Measurements from ENCODE around the gene BCAM.
"Not testable (repeated sequence)": the region's sequence is repeated elsewhere in the genome, so short reads cannot be mapped to it uniquely, and the experiment has no call there.

BCAM gene

DNA sequence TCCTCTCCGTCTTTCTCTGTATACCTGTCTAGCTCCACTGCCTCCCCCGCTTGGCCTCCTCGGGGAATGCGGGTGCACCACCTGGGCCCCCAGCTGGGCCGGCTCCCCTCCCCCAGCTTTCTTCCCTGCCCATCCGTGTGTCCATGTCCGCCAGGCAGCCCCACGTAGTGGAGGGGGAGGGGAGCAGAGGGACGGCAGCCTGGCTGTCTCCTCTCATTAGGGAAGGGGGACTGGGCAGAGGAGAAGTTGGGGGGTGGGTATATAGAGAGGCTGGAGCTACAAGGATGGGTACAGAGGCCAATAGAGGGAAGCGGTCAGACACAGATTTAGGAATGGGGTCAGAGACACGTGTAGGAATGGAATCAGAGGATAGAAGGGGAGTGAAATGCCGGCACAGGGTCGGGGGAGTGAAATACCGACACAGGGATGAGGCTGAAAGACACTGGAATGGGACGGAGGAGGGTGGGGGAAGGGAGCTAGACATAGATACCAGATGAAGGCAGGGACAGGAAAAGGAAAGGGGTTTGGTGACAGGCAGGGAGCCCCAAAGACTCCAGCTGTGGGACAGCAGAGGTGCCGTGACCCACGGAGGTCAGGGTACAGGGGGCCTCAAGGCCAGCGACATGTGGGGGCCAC lies 40.0 kb downstream of the BCAM start:
- DNase-seq (ENCODE audit: low spot score): no peak

DNA sequence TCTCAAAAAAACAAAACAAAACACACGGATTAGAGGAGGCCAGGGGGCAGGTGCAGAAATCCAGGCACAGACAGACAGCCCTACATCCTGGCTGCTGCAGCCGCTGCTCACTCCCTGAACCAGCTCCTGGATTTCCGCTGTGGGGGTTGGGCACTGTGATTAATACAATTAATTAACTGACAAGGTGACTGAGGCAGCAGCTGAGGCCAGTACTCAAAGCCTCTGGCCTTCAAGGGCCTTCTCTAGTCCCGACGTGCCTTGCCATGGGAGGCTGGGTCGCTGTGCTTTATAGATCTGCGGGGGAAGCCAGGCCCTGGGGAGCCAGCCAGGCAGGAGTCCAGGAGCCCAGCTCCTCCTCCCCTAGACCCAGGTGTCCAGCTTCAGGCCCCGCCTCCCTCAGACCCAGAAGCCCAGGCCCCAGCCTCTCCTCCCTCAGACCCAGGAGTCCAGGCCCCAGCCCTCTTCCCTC lies 41.8 kb downstream of the BCAM start:
- DNase-seq (ENCODE audit: low spot score): no peak

DNA sequence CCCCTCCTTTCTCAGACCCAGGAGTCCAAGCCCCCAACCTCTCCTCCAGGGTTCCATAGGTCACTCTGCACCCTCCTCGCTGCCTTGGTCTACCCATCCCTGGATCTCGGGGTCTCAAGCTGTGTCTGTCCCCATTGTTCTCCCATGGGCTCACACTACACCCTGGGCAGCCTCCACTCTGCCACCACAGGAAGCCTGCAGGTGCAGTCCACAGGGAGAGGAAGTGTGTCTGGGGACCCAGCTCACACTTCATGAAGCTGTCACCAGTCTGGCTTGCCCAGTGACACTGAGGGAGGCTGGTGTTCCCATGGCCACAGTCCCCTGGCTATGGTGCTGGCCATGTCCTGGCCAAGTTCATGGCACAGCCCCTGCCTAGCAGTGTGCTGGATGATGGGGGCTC lies 42.5 kb downstream of the BCAM start:
- DNase-seq (ENCODE audit: low spot score): no peak

DNA sequence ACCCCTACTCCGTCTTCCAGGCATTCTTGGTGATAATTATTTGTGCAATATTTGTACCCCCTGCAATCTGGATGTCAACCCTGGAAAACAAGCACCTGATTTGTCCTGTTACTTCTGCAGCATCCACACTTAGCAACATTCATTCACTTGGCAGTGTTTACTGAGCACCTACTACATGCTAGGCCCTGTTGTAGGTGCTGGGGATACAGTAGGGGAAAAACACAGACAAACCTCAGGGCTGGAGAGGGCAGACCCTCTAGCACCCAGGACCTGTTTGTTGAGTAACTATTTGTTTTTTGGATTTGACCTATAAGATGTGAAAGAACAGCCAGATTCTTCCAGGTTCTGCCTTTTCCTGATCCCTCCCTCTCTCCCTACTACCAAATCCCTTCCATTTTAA lies 46.7 kb downstream of the BCAM start:
- no peak for DNase-seq (ENCODE audit: low spot score)

DNA sequence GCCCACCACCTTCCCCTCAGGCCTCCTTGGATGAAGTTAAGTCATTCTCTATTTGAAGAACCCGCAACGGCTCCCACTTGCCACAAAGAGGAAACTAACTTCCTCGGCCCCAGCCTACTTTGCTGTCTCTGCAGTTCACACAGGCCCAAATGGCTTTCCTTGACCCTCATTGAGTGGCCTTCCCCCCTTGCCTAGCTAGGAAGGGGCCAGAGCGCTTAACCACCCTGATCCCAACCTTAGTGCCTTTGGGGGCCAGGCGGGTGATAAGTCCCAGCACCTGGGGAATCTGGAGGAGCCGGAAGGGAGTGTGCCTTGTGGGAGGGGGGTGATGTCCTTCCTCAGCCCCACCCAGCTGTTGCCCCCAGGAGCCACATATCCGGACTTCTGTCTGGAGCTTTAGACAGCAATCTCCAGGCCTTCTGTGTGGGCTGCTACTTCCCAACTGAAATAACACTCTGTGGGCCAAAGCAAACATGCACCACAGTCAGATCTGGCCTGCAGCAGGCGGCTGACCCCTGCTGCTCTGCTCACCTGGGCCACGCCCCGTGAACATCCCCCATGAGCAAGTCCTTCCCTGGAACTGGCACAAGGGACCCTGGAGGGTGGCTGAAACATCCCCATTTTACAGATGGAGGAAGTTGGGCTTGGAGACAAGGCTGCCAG lies 47.6 kb downstream of the BCAM start:
- DNase-seq (ENCODE audit: low spot score): no peak

DNA sequence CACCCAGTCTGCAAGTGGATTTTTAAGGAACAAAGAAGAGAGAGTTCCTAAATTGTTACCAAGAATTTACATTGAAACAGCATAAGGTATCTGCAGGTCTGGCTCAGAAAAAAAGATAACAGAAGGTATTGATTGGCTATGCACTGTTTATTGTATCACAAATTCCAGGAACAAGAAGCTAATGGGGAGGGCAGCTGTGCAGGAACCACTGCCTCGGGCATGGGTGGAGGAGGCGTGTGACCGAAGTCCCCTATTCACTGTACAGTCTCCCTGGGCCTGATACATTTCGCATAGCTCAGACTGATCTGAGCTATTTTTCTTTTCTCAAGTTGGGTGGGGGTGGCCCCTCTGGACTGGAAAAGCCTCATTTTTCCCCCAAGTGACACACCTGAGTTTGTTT lies 48.9 kb downstream of the BCAM start:
- no peak for DNase-seq (ENCODE audit: low spot score)

DNA sequence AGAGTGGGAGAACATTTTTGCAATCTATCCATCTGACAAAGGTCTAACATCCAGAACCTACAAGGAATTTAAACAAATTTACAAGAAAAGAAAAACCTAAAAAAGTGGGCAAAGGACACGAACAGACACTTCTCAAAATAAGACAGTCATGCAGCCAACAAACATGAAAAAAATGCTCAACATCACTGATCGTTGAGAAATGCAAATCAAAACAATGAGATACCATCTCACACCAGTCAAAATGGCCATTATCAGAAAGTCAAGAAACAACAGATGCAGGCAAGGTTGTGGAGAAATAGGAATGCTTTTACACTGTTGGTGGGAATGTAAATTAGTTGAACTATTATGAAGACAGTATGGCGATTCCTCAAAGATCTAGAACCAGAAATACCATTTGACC lies 52.7 kb downstream of the BCAM start:
- not testable (repeated sequence) for DNase-seq (ENCODE audit: low spot score)

DNA sequence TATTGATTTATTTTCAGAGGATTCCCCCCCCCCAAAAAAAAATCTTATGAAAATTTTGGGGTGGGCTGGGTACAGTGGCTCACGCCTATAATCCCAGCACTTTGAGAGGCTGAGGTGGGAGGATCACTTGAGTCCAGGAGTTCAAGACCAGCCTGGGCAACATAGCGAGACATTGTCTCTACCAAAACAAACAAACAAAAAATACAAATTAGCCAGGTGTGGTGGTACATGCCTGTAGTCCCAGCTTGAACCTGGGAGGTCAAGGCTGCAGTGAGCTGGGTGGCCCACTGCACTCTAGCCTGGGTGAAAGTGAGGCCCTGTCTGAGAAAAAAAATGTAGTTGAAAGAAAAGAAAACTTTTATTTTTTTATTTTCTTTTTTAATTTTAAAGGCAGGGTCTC lies 55.1 kb downstream of the BCAM start:
- DNase-seq (ENCODE audit: low spot score): no peak

DNA sequence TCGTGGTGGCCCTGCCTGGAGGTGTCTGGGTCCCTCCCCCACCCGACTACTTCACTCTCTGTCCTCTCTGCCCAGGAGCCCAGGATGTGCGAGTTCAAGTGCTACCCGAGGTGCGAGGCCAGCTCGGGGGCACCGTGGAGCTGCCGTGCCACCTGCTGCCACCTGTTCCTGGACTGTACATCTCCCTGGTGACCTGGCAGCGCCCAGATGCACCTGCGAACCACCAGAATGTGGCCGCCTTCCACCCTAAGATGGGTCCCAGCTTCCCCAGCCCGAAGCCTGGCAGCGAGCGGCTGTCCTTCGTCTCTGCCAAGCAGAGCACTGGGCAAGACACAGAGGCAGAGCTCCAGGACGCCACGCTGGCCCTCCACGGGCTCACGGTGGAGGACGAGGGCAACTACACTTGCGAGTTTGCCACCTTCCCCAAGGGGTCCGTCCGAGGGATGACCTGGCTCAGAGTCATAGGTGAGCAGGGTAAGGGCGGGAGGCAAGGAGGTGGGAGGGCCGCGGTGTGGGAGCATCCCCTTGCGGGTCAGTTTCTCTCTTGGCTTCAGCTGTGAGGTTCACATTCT lies 56.4 kb downstream of the BCAM start:
- no peak for DNase-seq (ENCODE audit: low spot score)

DNA sequence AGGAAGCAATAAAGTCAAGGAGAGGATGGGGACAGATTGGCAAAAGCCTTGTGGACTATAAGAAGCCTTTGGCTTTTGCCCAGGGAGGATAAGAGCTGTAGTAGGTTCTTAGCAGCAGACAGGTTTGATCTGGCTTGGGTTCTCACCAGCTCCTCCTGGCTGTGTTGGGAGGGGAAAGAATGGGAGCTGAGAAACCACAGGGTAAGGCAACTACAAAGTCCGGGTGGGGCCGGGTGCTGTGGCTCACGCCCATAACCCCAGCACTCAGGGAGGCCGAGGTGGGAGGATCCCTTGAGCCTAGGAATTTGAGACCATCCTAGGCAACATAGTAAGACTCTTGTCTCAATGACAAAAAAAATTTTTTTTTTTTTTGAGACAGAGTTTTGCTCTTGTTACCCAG lies 57.8 kb downstream of the BCAM start:
- DNase-seq (ENCODE audit: low spot score): no peak

DNA sequence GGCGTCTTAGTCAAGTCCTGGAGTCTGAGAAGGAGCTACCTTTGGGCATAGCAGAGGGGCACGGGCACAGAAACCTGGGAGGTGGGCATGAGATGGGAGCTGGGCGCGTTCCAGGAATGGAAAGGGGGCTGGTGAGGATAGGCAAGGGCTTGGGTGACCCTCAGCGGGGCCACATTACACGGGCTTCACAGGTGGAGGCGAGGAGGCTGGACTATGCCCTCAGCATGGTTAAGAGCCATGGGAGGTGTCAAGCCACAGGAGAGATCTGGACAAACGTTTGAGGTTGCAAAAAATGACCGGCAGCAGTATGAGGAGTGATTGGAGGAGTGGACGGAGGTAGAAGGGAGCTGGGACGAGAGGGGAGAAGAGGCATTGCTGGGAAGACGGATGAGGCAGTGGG lies 58.7 kb downstream of the BCAM start:
- no peak for DNase-seq (ENCODE audit: low spot score)

DNA sequence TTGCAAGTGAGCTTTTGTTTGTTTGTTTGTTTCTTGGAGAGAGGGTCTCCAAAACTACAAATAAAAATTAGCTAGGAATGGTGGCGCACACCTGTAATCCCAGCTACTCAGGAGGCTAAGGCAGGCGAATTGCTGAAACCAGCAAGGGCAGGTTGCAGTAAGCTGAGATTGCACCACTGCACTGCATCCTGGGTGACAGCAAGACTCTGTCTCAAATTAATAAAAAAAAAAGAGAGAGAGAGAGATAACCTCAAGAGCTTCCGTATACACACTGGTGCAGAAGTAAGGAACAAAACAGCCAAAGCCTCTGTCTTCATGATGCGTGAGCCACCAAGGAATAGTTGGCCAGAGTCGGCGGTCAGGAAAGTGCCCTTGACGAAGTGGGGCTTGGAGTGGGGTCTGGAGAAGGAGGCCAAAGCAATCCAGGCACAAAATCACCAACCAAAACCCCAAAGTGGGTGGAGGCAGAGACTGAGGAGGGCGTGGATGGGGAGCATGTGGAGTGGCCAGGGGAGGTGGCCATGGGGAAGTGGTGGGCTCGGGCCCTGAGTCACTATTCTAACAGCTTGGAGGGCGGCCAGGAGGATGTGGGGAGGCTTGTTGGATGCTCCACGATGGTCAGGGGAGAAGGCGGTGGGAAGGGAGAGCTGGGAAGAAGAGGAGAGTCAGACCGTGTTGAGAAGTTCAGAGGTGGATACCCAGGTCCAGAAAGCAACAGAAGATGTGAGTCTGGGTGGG lies 61.0 kb downstream of the BCAM start:
- no peak for DNase-seq (ENCODE audit: low spot score)
